Measurements from ENCODE around the gene PCDHGA8. TPM values are rescaled to one million over a fixed set of nuclear protein-coding genes. Genes with fewer than 3 reads are reported as not detected.

PCDHGA8 gene
- total RNA-seq = 0.21 and 0.48 TPM in 2 replicates

GRCh38 chr5:141392429-141393198, at the start of gene PCDHGA8:
Gene PCDHGA8, plus strand, starts transcription at chr5:141392633. Its CDS starts 181 bp downstream, at chr5:141392814.

DNA sequence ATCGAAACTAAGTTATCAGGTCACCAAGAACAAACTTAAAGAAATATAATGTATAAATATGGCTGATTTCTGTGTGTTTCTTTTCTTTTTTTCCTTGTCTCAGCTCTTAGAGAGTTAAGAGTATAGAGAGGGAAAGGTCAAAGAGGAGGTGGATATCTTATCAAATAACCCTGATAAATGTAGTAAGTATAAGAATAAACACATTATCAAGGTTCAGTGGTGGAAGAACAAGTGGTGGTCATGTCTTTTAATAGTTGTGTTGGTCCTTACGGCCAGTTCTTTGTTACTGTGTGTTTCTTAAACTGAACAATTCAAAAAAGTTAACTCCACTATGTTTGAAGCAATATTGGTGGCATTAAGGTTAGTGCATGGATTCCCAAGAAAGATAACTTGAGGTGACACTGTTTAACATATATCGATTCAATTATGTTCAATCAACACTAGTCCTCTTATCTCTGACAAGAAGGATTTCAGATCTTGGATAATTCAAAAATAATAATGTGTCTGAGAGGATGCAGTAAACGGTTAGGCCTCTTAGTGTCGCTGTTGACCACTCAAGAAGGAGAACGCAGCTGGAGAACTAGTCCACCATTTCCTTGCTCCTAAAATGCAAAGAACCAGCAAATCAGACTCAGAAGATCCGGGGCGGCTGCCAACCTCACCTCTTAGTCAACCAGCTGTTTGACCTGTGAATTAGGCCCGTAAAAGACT, 49.0 kb upstream of the PCDHGA8 start, which contains the start of gene PCDHGA3:
PCDHGA3 (plus strand) TSS at position 588 of the 711 bp plus-strand sequence. CDS start 205 bp downstream, outside the sequence.

DNA sequence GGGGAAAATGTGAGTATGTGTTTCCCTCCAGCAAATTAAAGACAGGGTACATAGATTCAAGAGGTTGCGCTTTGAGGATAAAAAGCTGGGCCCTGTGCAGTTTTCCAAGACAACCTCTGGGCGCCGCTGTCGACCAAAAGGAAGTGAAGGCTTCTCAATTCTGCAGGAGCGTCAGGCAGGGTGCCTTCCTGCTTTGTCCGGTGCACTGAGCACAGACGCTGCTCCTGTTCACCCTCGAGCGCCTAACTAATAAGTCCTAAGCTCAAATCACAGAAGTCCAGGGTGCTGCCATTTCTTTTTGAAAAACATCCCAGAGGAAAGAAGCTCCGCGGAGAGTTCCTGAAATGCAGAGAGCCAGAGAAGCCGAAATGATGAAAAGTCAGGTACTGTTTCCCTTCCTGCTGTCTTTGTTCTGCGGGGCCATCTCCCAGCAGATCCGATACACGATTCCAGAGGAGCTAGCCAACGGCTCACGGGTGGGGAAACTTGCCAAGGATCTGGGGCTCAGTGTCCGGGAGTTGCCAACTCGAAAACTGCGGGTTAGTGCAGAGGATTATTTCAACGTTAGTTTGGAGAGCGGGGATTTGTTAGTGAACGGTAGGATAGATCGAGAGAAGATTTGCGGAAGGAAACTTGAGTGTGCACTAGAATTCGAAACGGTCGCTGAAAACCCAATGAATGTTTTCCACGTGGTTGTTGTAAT, 42.4 kb upstream of the PCDHGA8 start, which contains the start of gene PCDHGB1:
PCDHGB1 (plus strand) TSS at position 183 of the 703 bp plus-strand sequence; CDS start at position 345, 162 bp downstream.

GRCh38 chr5:141354900-141355469, 37.4 kb upstream of the PCDHGA8 start, which contains the start of gene PCDHGA4:
Gene PCDHGA4, plus strand, starts transcription at chr5:141355021. Its CDS starts 87 bp downstream, at chr5:141355108.

DNA sequence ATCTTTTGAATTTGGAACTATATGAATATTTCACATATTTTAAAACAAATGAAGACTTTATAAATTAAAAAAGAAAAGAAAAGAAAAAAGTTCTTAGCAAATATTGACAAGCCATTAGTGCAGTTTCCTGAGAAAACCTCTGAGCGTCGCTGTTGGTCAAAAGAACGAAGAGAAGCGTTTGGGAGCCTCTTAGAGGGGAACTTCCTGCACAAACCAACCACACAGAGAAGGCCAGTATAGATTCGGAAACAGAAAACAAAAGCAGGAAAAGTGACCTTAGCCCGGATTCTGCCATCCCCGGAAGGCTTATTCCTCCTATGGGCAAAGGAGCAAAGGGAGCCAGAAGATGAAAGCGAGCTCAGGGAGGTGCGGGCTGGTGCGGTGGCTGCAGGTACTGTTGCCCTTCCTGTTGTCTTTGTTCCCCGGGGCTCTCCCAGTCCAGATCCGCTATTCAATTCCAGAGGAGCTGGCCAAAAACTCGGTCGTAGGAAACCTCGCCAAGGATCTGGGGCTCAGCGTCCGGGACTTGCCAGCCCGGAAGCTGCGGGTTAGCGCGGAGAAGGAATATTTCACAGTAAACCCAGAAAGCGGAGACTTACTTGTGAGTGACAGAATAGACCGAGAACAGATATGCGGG, 32.5 kb upstream of the PCDHGA8 start, which contains the start of gene PCDHGB2:
PCDHGB2 (plus strand) TSS at position 205 of the 637 bp plus-strand sequence; CDS start at position 347, 142 bp downstream.

GRCh38 chr5:141363952-141364660, 28.3 kb upstream of the PCDHGA8 start, which contains the start of gene PCDHGA5:
Gene PCDHGA5, plus strand, starts transcription at chr5:141364162. Its CDS starts 169 bp downstream, at chr5:141364331.

GRCh38 chr5:141369994-141370848, 22.2 kb upstream of the PCDHGA8 start, which contains the start of gene PCDHGB3:
Gene PCDHGB3, plus strand, starts transcription at chr5:141370242. Its CDS starts 153 bp downstream, at chr5:141370395.

DNA sequence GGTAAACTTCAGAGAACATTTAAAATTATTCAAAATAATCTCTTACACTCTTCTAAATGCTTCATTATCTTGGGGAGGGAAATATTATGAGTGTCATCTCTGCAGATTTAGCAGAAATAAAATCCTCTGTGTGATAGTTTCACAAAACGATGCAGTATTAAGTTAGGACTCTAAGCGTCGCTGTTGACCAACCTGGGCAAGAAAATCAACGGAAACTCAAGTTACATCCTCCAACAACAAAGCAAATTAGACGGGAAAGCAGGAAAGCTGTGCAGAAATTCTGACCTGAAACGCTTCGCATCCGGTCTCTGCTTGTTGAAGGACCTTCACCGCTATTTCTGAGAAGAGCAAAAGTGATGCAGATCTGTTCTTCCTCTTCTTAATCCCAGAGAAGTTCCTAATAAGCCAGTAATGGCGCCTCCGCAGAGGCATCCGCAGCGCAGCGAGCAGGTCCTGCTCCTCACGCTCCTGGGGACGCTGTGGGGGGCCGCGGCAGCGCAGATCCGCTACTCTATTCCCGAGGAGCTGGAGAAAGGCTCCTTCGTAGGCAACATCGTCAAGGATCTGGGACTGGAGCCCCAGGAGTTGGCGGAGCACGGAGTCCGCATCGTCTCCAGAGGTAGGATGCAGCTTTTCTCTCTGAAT, 18.6 kb upstream of the PCDHGA8 start, which contains the start of gene PCDHGA6:
PCDHGA6 (plus strand) TSS at position 219 of the 645 bp plus-strand sequence; CDS start at position 412, 193 bp downstream.

GRCh38 chr5:141382469-141383294, 9.8 kb upstream of the PCDHGA8 start, which contains the start of gene PCDHGA7:
Gene PCDHGA7, plus strand, starts transcription at chr5:141382742. Its CDS starts 158 bp downstream, at chr5:141382900.

GRCh38 chr5:141387557-141388311, 4.7 kb upstream of the PCDHGA8 start, which contains the start of gene PCDHGB4:
Gene PCDHGB4, plus strand, starts transcription at chr5:141387698. Its CDS starts 187 bp downstream, at chr5:141387885.

GRCh38 chr5:141397756-141398551, 5.5 kb downstream of the PCDHGA8 start, which contains the start of gene PCDHGB5:
Gene PCDHGB5, plus strand, starts transcription at chr5:141397947. Its CDS starts 181 bp downstream, at chr5:141398128.

GRCh38 chr5:141402553-141403243, 10.3 kb downstream of the PCDHGA8 start, which contains the start of gene PCDHGA9:
Gene PCDHGA9, plus strand, starts transcription at chr5:141402778. Its CDS starts 175 bp downstream, at chr5:141402953.

GRCh38 chr5:141407790-141408505, 15.5 kb downstream of the PCDHGA8 start, which contains the start of gene PCDHGB6:
Gene PCDHGB6, plus strand, starts transcription at chr5:141408021. Its CDS starts 182 bp downstream, at chr5:141408203.

GRCh38 chr5:141412854-141413539, 20.6 kb downstream of the PCDHGA8 start, which contains the start of gene PCDHGA10:
Gene PCDHGA10, plus strand, starts transcription at chr5:141412987. Its CDS starts 189 bp downstream, at chr5:141413176.

